Measurements from ENCODE around the gene PEMT. TPM values are rescaled to one million over a fixed set of nuclear protein-coding genes. Genes with fewer than 3 reads are reported as not detected.

Gene PEMT
- total and polyA plus RNA-seq, 2 of the 8 experiments (the other 6 are each of a cell fraction or from before 2014, with no cell fraction given), result 42.0 to 118 TPM

GRCh38 chr17:17581509-17581908, 10.0 kb downstream of the PEMT start:
- Histone ChIP-seq H3K14ac (ENCODE audit: insufficient read length) (no peak overlapping the region), H3K4ac (replicated peaks; ENCODE audit: insufficient read length, low read depth, low read length) (no peak overlapping the region), H4K8ac (ENCODE audit: extremely low read depth, insufficient read depth, low read length) (no peak overlapping the region), H3K27me3 (replicated peaks in 1 of 4; ENCODE audit: control insufficient read depth in 3 of 4, extremely low read depth in 1 of 4, insufficient read depth in 3 of 4, low read length in 3 of 4) (no peaks in the 10 kb centered on the region), H4K20me1 (replicated peaks in 1 of 2; ENCODE audit: control insufficient read depth in 1 of 2, insufficient read depth in 2 of 2, low read length in 2 of 2) (peaks cover 0 to 2% of the 10 kb centered on the region in 2 experiments), H2BK15ac (ENCODE audit: low read length) (no peak overlapping the region), H3K4me1 (replicated peaks in 1 of 4; ENCODE audit: control insufficient read depth in 3 of 4, insufficient read depth in 4 of 4, low read length in 3 of 4) (no peaks in the 10 kb centered on the region), H4K5ac (ENCODE audit: insufficient read length, low read depth, low read length) (no peak overlapping the region), H3K23ac (ENCODE audit: insufficient read length) (no peak overlapping the region), H2AK5ac (ENCODE audit: low read depth, low read length) (no peak overlapping the region), H3K4me2 (ENCODE audit: insufficient read depth in 1 of 2, low read depth in 2 of 2, low read length in 2 of 2) (no peak overlapping the region), H3K56ac (replicated peaks; ENCODE audit: insufficient read length, low read depth, low read length) (no peak overlapping the region), H3K27ac (ENCODE audit: low read depth, low read length) (no peak overlapping the region), H3K36me3 (ENCODE audit: control insufficient read depth in 2 of 4, insufficient read depth in 4 of 4, low read length in 3 of 4) (no peaks in the 10 kb centered on the region; a peak in 2 of 8 replicates), H2BK12ac (ENCODE audit: low read depth, low read length) (no peak overlapping the region), H3K18ac (ENCODE audit: extremely low read depth, low read length) (no peak overlapping the region), H3K9ac (replicated peaks in 1 of 4; ENCODE audit: extremely low read depth in 1 of 4, low read depth in 3 of 4, low read length in 3 of 4) (no peak overlapping the region), H3K23me2 (ENCODE audit: low read depth, low read length) (no peaks in the 10 kb centered on the region), H4K91ac (replicated peaks; ENCODE audit: insufficient read length, low read length) (no peak overlapping the region), H3K9me3 (ENCODE audit: insufficient read depth in 2 of 2, low read depth in 1 of 2, low read length in 1 of 2) (no peaks in the 10 kb centered on the region), H2AFZ (ENCODE audit: low read length) (no peak overlapping the region), H2BK120ac (replicated peaks; ENCODE audit: low read depth, low read length) (no peak overlapping the region), H3K79me1 (ENCODE audit: low read depth, low read length) (no peaks in the 10 kb centered on the region; the same call in 1 of the 2 replicates), H2BK5ac (ENCODE audit: low read depth, low read length) (no peak overlapping the region), H3K79me2 (ENCODE audit: control insufficient read depth in 1 of 2, insufficient read depth in 2 of 2, low read length in 2 of 2) (no peaks in the 10 kb centered on the region; a peak in 1 of 4 replicates), H2BK20ac (ENCODE audit: low read length) (no peak overlapping the region), H3K4me3 (ENCODE audit: extremely low read depth in 1 of 4, insufficient read depth in 2 of 4, low read depth in 3 of 4, low read length in 4 of 4) (no peak overlapping the region)
- POLR2A ChIA-PET (ENCODE audit: partially characterized antibody), result interaction anchor here (1.1 to 1.4 kb wide), 2 partner anchors 11 to 85 kb away, joined by 3 to 5 read pairs; partner anchors contain the start of gene RASD1
- FAIRE-seq, result no peak
- TF ChIP-seq SAP30 (IDR thresholded peaks at IDR 0.05; ENCODE audit: insufficient read depth, insufficient replicate concordance, low read length) (no peak), KDM5A (IDR thresholded peaks at IDR 0.05; ENCODE audit: low read length) (no peak)
- no peak for DNase-seq (ENCODE audit: low read depth in 1 of 2, low spot score in 2 of 2)
- WGBS, 2 experiments (ENCODE audit: extremely low coverage in 1 of 2, insufficient coverage in 1 of 2, insufficient read length in 1 of 2, insufficient replicate concordance in 2 of 2, low coverage in 1 of 2, low lambda C conversion rate in 2 of 2, missing lambda C conversion rate in 1 of 2), result 76% methylated on average over 6 of the region's 6 CpGs; no CpG with 5 or more reads in 1 of the 2 experiments
- CTCF ChIA-PET (ENCODE audit: partially characterized antibody), result interaction anchor here (0.6 to 7.0 kb wide), 11 partner anchors 9 to 308 kb away, joined by 3 to 56 read pairs (median 4); no protein-coding TSS in a partner anchor

Data from H1 (cell line).